HuH-7.5 (cell line): Measurements from ENCODE around the gene PRDM16.

Experiments used
- DNase-seq: peaks from one replicate; pipeline ENCODE4 v3.0.0; 2011; ENCODE audit warnings: low spot score

The PRDM16 gene

GRCh38 chr1:3375245-3375644 lies 306.2 kb downstream of the PRDM16 start:
- no peak for DNase-seq

GRCh38 chr1:3377166-3377565 lies 308.2 kb downstream of the PRDM16 start:
- DNase-seq = no peak

DNA sequence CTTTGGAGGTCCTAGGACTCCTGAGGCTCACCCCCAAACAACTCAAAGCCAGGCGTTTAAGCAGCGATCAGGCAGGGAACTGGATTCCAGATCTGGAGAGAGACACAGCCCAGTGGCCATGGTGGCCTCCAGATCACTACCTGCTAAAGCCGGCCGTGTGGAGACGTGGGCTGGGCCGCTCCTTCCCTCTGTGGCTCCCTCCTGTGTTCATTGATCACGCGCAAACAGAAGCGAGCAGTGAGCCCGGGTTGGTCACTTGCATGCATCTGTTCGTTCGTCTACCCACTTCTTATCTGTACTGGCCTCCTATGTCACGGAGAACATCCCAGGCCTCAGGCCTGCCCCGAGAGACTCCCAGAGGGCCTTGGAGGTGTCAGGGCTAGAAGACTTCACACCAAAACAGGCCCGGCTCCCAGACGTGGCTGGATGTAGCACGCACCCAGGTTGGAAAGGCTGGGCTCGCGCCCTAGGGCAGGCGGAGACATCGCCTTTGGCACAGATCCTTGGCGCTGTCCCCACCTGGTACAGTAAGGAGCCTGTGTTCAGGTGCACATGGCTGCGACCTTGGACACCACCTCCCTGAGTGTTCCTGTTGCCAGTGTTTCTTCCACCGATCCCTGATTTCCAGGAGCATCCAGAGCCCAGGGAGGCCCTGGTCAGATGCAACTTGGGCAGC lies 308.7 kb downstream of the PRDM16 start:
- no peak for DNase-seq

- DNase-seq = no peak
These were observed 309.6 kb downstream of the PRDM16 start for GRCh38 chr1:3378411-3379208.

GRCh38 chr1:3379934-3380333 lies 310.9 kb downstream of the PRDM16 start:
- DNase-seq = no peak

DNA sequence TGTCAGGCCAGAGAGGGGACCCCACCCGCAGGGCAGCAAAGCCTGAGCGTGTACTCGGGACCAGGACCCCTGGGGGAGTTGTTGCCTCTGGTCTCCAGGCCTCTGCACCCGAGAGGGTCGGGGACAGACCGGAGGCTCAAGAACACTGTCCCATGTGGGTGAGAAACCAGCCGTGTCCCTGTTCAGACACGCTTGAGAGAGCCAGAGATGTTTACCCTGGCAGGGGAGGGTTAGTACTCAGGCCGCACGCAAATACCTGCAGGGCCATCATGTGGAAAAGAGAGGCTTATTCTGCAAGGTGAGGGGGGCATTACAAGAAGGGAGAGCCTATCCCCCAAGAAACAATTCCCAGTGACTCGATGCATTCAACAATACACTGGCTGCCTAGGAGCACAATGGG lies 311.5 kb downstream of the PRDM16 start:
- no peak for DNase-seq

GRCh38 chr1:3381901-3382300 lies 312.9 kb downstream of the PRDM16 start:
- DNase-seq = no peak

- DNase-seq = no peak
These were observed 313.5 kb downstream of the PRDM16 start for GRCh38 chr1:3382326-3383057.

DNA sequence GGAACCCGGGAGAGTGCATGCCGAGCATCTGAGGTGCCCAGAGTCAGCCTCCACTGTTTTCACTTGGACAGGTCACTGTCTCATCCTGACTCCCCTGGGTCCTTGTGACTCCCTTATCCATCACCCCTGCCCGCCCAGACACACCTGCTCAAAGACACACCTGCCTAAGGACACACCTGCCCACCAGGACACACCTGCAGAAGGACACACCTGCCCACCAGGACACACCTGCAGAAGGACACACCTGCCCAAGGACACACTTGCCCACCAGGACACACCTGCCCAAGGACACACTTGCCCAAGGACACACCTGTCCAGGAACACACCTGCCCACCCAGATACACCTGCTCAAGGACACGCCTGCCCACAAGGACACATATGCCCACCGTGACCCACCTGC lies 314.7 kb downstream of the PRDM16 start:
- DNase-seq = no peak

GRCh38 chr1:3384407-3384806 lies 315.4 kb downstream of the PRDM16 start:
- no peak for DNase-seq

GRCh38 chr1:3386205-3387002 lies 317.4 kb downstream of the PRDM16 start:
- no peak for DNase-seq

DNA sequence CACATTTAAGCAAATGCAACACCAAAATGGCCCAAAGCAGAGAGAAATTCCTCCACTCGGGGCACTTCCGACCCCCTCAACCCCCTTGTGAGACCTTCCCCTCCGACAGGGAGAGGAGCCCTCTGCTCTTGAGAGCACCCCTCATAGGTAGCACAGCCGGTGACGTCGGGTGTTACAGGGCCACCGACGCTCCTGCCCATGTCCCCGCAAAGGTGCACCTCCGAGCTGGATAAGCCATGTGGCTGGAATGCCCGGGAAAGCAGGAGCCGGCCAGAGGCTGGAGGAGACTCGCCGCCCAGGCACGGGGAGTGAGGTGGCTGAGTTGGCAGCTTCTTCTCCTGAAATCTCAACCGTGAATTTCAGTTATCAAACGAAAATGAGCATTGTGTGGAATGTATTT lies 318.4 kb downstream of the PRDM16 start:
- DNase-seq = no peak

- DNase-seq = no peak
These were observed 320.3 kb downstream of the PRDM16 start for GRCh38 chr1:3389093-3389833.

GRCh38 chr1:3390291-3390690 lies 321.3 kb downstream of the PRDM16 start:
- no peak for DNase-seq

DNA sequence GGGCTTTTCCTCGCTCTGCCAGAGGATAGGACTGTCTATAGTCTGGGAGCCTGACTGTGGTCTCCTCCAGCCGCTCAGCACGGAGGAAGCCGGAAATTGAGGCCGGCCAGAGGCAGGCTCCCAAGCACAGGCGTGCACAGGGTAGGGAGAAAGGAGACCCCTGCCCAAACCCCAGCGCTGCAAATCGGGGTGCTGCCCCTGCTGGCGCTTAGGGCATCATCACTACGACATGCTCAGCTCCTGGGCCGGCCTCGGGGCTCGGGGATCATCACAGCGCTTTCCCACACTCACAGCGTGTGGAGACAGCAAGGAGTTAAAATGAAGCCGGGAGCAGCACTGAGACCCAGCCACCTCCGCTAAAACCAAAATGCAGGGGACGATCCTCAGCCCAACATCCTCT lies 322.7 kb downstream of the PRDM16 start:
- no peak for DNase-seq

DNA sequence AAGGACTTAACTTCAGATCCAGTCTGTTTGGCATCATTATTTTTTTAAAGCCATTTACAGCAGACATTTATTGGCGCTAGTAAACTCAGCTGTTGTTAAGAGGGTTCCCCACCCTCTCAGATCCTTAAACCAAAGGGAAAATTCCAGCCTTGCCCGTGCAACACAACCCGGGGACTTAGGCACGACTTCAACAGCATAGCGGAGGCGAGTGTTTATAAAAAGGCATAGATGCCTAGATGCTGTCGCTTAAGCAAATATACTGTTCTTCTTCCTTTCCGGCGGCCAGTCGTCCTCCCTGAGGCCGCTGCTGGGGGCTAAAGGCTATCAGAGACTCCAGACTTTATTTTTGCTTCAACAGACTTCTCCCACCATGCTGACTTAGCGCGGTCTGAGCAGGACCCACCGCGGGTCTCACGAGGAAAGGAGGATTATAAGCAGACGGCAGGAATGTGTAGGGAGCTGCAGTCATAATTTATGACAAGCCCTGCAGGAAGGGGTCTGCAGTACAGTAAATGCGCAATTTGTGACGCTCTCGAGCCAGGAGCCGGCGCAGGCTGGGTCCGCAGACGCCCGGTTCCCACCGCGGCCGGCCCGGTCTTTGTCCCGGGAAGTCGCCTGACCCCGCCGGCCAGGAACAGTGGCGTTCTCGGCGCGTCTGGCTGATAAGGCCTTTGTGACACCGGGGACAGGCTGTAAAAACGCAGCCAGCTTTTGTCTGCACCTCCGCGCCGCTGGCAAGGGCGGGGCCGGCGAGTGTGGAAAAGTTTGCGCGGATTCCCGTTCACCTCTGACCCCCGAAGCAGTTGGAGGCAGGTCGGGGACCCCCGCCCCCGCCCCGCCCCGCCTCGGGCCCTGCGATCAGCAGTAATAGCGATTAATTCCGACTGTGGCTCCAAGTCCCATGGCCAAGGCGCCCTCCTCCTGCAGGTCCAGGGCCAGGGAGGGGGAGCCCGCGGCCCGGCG lies 324.3 kb downstream of the PRDM16 start:
- peak; percentile 80 for DNase-seq

DNA sequence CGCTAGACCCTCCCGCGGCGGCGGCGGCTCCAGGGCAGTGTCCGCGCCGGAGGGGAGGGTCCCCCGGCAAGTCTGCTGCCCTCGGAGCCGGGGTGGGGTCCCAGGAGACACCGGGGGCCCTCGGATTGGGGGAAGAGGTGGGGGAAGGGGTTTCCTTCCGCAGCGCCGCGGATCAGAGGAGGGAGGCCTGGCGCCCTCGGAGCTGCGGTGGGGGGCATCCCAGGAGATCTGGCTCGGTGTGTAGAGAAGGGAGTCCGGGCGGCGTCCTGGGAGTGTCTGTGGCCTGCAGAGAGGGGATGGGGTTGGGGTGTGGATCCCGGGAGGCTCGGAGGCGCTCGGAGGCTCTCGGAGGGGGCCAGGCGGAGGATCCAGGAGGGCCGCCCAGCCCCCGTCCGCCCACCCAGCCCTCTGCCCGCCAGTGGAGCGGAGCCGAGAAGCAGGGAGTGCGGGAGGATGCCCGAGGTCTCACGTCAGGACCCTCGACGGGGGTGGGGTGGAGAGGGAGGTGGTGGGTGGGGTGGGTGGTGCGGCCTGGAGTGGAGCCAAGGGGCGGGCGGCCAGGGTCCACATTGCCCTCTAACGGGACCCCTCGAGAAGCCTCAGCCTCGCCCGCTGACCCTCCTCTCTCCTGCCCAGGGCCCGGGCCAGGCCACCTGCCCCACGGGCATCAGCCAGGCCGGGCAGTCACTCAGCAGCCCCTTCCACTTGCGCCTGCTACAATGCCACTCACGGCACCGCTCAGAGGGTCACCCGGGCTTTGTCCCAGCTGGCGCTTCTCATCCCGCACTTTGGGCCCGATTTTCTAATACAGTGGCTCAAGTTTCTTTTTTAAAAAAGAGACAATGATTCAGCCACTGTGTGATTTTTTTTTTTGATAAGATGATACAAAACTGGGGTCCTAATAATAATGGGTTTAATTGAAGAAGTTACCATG lies 325.3 kb downstream of the PRDM16 start:
- DNase-seq = no peak

- DNase-seq = no peak
These were observed 327.4 kb downstream of the PRDM16 start for GRCh38 chr1:3396411-3396810.

GRCh38 chr1:3397311-3397710 lies 328.3 kb downstream of the PRDM16 start:
- no peak for DNase-seq
